OCI-M2 (cell line): ENCODE results near the gene TMTC2.

Experiments
- DNase-seq: peaks from one replicate; lab custom pipeline; 2025; ENCODE audit not compliant: unreplicated experiment; lab: John Stamatoyannopoulos, UW

Gene TMTC2

DNA sequence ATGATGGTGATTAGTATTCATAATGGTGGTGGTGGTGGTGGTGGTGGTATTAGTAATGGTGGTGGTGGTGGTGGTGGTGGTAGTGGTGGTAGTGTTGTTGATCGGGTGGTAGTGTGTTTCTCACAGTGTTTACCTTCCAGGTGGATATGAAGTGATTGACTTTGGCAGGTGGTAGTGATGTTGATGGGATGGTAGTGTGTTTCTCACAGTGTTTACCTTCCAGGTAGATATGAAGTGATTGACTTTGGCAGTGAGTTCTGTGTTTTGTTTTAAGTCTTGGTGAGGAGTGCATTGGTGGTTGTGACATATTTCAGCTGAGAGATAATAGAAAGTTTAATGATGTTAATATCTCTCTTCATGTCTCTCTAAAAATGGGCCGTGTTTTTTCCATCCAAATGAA is 189.4 kb downstream of the TMTC2 start:
- DNase-seq = no peak

DNA sequence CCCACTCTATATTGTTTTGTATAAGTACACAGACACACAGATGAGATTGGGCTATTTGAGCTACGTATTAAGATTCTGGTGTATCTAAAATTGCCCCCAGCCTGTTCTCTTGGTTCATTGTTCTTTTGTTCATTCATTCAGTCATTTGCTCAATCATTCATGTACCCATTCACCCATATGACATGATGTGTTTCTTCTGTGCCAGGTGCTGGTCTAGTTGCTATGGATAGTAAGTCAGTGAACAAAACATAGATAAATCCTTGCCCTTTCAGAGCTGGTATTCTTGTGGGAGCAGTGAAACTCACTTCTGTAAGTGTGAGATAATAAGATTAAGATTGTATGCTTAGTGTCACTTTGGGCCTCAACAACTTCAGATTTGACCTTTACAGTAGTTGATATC is 191.3 kb downstream of the TMTC2 start:
- DNase-seq = no peak

- no peak for DNase-seq
Measured at GRCh38 chr12:82880442-82880901, 193.8 kb downstream of the TMTC2 start.

- DNase-seq = no peak
Measured at GRCh38 chr12:82883394-82884355, 197.0 kb downstream of the TMTC2 start.

GRCh38 chr12:82886671-82887340 is 200.1 kb downstream of the TMTC2 start:
- DNase-seq = no peak

GRCh38 chr12:82893896-82894295 is 207.2 kb downstream of the TMTC2 start:
- DNase-seq = no peak

GRCh38 chr12:82896277-82896676 is 209.6 kb downstream of the TMTC2 start:
- no peak for DNase-seq

- DNase-seq = no peak
Measured at GRCh38 chr12:82896979-82897378, 210.3 kb downstream of the TMTC2 start.

DNA sequence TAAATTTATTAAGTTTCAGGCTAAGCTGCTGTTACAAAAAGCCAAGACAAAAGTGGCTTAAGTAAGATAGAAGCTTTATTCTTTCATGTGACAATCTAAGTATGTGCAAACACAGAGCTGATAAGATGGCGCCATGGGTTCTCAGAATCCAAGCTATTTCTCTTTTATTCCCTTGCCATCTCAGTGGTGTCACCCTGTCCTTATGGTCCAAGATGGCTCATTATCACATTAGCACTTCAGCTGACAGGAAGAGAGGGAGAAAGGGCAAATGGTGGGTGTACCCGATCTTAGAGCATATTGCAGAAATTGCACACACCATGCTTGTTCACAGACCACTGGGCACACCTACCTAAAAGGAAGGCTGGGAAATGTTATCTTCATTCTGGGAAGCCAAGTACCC is 211.7 kb downstream of the TMTC2 start:
- DNase-seq = no peak

DNA sequence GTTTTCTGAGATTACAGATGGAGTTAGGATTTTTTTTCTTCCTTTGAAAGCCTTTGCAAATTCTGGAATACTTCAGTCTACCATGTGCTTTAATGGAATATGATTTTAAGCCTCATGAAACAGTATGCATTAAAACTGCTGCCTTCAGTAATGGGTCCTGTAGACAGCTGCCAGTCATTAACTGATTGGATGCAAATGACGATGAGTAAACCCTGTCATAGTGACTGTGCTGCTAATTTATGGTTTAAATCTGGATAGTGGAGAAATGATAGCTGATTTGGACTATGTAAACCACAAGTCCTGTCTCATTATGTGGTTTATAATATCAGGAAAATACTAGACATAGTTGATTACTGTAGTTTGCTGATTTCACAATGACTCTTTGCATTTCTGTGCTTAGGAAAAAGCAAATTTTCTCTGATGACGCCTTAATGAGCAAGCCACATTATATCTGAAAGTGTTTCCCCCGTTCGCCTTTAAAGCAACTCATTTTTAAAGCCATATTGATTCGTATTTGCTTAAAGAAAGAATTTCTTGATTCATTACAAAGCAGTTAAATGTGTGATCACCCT is 217.6 kb downstream of the TMTC2 start:
- DNase-seq = no peak

DNA sequence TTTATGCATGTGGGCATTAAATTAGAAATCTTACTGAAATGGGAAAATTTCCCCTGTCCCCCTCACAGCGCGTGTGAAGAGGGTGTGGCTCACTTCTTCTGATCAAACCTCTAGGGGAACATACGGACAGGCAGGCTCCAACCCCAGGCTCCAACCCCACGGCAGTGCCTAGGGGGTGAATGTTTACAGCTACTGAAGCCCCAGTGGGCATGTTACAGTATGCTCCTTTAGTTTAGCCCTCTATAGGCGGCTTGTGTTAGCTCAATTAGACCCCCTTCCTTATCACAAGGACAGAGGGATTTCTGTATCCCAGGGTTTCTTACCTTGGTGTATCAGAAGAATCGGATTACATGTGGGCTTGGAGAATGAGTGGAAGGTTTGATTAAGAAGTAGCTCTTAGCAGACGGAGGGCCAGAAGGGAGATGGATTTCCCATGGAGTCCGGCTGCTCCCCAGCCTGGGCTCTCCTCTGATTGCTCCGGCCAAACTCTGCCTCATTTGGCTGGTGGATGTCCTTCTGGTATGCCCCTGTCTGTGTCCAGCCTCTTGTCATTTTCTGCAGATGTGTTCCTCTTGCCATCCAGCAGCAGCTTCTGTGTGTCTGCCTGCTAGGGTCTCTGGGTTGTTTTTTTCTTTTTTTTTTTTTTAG is 223.7 kb downstream of the TMTC2 start:
- DNase-seq = no peak

- no peak for DNase-seq
Measured at GRCh38 chr12:82912406-82912805, 225.7 kb downstream of the TMTC2 start.

- DNase-seq = no peak
Measured at GRCh38 chr12:82919388-82920054, 232.8 kb downstream of the TMTC2 start.

- no peak for DNase-seq
Measured at GRCh38 chr12:82923935-82924334, 237.2 kb downstream of the TMTC2 start.

- no peak for DNase-seq
Measured at GRCh38 chr12:82926630-82927029, 239.9 kb downstream of the TMTC2 start.

GRCh38 chr12:82930301-82930700 is 243.6 kb downstream of the TMTC2 start:
- DNase-seq = no peak

DNA sequence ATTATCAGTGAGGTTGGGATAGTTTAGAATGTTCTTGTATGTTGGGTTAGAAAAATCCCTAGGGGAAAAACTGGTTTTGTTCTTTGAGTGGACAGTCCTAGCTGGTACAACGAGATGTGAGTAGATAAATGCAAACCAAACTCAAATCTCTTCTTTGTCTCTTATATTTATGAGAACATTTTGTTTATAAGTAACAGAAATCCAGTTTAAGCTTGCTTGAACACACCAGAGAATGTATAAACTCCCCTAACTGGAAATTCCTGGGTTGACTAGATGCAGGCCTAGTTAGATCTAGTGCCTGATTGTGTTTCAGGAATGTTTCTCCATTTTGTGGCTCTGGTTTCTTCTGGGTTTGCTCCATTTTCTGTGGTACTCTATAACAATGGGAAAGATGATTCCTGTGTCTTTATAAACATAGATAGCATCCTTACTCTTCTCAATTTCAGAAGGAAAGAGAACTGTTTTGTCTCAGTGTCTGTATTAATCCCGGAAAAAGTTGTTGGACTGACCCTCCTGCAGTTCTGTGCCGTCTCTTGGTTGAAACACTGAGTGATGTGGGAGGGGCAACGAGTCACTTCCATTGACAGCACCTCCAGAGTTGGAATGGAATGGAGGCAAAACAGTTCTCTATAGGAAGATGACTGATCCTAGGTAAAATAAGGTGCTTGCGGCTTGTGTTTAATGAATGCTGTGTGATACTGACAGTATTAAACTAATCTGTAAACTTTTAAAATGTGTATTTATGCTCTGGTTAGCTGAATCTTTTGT is 244.8 kb downstream of the TMTC2 start:
- DNase-seq = no peak

DNA sequence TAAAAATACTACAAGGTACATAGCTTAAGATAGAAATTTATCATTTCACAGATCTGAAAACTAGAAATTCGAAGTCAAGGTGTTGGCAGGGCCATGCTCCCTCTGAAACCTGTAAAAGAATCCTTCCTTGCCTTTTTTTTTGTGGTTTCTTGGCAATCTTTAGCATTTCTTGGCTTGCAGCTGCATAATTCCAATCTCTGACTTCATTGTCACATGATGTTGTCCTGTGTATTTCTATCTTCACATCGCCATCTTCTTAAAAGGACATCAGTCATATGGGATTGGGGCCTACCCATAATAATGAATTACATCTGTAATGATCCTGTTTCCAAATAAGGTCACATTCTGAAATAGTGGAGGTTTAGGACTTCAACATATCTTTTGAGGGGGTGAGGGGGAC is 250.4 kb downstream of the TMTC2 start:
- DNase-seq = no peak

DNA sequence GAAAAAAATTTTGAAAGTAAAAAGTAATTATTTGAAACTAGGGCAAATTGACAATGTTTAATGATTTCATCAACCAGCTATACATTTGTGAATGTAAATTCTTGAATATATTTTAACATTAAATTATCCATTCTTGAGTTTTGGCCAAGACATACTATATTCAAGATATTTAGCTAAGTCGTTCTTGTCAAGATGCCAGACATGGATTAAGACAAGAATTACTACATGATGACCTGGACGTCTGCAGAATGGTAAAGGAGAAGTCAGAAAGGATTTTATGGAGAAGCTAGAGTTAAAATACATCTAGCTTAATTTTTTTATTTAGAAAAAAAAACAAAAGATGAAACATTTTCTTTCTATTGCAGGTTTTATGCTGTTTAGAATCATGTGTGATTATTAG is 255.8 kb downstream of the TMTC2 start:
- DNase-seq = no peak

DNA sequence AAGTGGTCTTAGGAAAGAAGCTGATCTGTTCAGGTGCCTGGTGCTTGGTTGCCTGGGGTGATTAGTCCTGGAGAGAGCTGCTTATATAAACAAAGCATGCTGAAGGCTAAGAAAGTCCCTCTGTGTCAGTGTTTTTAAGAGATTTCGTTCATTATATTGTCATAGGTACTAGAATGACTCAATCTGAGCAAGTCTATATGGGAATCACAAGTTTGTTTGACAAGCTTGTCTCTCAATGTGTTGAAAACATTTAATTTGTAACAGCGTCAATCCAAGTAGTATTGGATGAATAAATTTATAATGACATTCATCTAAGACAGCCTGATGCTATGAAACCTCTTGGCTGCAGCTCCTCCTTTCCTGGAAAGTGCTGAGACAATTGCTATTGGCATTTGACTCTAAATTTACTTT is 256.3 kb downstream of the TMTC2 start:
- no peak for DNase-seq
